Progenitor cell of endocrine pancreas (in vitro differentiated cells): ENCODE measurements around the gene EMX2. TPM values are rescaled to one million over a fixed set of nuclear protein-coding genes. Genes with fewer than 3 reads are reported as not detected.
"Not testable (repeated sequence)": the region's sequence is repeated elsewhere in the genome, so short reads cannot be mapped to it uniquely, and the experiment has no call there.

Experiments used
- DNase-seq: peaks from one replicate; pipeline ENCODE4 v3.0.0; 2021; ENCODE audit warnings: low spot score; ENCODE audit not compliant: unreplicated experiment
- H3K27ac Mint-ChIP-seq: 2 replicates; pipeline ENCODE4 v1.8.0; 2021; ENCODE audit warnings: mild to moderate bottlenecking, moderate library complexity, mixed read lengths
- H3K27me3 Mint-ChIP-seq: 2 replicates; pipeline ENCODE4 v1.8.0; 2021; ENCODE audit warnings: mixed read lengths
- H3K36me3 Mint-ChIP-seq: 2 replicates; pipeline ENCODE4 v1.8.0; 2022; ENCODE audit warnings: mixed read lengths; ENCODE audit not compliant: insufficient read depth
- H3K4me1 Mint-ChIP-seq: 2 replicates; pipeline ENCODE4 v1.8.0; 2021; ENCODE audit warnings: low read depth, mixed read lengths
- H3K4me3 Mint-ChIP-seq: 2 replicates; pipeline ENCODE4 v1.8.0; 2021; ENCODE audit warnings: low read depth, mild to moderate bottlenecking, moderate library complexity, mixed read lengths
- H3K9me3 Mint-ChIP-seq: 2 replicates; pipeline ENCODE4 v1.8.0; 2021; ENCODE audit warnings: low read depth, mixed read lengths
- total RNA-seq: library from RNA; stranded (reverse); gene quantifications from 2 replicates; pipeline ENCODE4 v1.2.1, GENCODE V29; 2021
- TF ChIP-seq, protein P1 (sequence below): fragments of 200-600 bp; sonication (generic); IDR thresholded peaks from one replicate; pipeline ENCODE4 v1.5.0; 2021; ENCODE audit warnings: antibody characterized with exemption, mild to moderate bottlenecking; ENCODE audit not compliant: unreplicated experiment

EMX2 gene
- total RNA-seq, 1 donor from 2014 or later = not detected

DNA sequence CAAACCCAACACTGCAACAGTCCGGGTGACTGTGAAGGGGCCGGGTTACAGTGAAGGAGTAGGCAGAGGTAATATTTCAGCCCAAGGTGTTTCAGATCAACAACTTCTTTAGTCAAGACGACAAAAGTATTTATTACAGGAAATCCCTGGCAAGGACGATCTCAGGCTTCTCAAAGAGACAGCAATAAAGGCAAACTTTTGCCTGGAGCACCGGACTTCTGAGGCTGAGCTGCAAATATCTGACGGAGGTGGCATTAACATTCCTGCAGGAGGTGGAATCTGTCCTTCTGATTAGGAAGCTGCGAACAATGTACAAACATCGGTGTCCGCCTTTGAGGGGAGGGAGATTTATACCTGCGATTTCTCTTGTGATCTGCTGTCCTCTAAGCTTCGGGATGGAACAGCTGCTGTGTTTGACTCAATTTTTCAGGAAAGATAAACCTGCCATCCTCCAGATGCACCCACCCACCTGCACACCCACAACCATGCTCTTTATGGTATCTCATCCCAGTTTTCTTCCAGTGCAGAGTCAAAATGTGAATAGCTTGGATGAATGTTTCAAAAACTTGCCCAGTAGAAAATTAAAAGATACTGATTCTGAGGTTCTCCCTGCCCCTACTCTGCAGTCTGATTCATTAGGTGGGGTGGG, 32.1 kb downstream of the EMX2 start:
- H3K27me3 Mint-ChIP-seq = peaks cover 64% of the 10 kb centered on the region
- TF ChIP-seq, protein P1, sequence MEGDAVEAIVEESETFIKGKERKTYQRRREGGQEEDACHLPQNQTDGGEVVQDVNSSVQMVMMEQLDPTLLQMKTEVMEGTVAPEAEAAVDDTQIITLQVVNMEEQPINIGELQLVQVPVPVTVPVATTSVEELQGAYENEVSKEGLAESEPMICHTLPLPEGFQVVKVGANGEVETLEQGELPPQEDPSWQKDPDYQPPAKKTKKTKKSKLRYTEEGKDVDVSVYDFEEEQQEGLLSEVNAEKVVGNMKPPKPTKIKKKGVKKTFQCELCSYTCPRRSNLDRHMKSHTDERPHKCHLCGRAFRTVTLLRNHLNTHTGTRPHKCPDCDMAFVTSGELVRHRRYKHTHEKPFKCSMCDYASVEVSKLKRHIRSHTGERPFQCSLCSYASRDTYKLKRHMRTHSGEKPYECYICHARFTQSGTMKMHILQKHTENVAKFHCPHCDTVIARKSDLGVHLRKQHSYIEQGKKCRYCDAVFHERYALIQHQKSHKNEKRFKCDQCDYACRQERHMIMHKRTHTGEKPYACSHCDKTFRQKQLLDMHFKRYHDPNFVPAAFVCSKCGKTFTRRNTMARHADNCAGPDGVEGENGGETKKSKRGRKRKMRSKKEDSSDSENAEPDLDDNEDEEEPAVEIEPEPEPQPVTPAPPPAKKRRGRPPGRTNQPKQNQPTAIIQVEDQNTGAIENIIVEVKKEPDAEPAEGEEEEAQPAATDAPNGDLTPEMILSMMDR = no peak
- no peak for DNase-seq
- no peak overlapping the region for H3K27ac Mint-ChIP-seq
- no peaks in the 10 kb centered on the region for H3K9me3 Mint-ChIP-seq
- H3K4me3 Mint-ChIP-seq = no peak overlapping the region
- H3K4me1 Mint-ChIP-seq = peaks cover 8% of the 10 kb centered on the region
- no peaks in the 10 kb centered on the region for H3K36me3 Mint-ChIP-seq

DNA sequence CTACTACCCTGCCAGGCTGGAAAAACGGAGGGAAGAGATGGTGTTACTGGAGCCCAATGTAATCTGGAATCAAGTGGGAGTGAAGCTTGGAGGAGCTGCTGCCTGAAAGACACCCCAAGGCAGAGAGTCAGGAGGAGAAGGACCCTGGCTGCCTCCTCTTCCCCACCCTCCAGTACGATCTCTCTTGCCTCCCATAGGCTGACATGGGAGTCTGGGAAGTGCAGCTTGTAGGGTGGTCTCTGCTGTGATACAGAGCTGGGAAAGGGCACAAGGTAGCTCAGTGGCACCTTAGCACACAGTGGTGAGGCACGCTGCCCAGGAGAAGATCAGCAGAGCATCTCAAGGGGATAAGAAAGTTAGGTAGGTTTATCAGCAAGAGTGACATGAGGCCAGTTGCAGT, 35.9 kb downstream of the EMX2 start:
- H3K4me3 Mint-ChIP-seq = no peak overlapping the region
- H3K9me3 Mint-ChIP-seq = no peaks in the 10 kb centered on the region
- H3K36me3 Mint-ChIP-seq = no peaks in the 10 kb centered on the region
- no peak overlapping the region for H3K27ac Mint-ChIP-seq
- TF ChIP-seq, protein P1 = no peak
- no peak for DNase-seq
- peaks cover 56% of the 10 kb centered on the region for H3K27me3 Mint-ChIP-seq
- H3K4me1 Mint-ChIP-seq = peaks cover 2% of the 10 kb centered on the region

DNA sequence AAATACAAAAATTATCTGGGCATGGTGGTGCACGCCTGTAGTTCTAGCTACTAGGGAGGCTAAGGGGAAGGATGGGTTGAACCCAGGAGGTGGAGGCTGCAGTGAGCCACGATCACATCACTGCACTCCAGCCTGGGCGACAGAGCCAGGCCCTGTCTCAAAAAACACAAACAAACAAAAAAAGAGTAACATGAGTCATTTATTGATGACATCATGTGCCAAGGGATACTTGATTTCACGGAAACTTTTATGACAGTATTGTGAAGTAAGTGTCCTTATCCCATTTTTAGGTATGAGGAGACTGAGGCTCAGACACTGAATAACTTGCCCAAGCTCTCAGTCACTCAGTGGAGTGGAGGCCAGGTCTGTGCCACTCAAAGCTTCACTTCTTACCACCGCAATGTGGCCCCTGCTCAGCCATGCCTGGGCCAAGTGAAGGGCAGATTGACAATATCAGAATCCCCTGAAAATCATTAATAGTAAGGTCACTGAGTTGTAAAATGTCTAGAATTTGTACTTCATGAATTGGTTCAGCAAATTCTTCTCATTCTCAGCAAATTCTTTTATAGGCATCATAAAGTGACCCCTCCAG, 36.5 kb downstream of the EMX2 start:
- Mint-ChIP-seq H3K27me3 (peaks cover 60% of the 10 kb centered on the region), H3K36me3 (no peaks in the 10 kb centered on the region), H3K4me1 (peaks cover 2% of the 10 kb centered on the region), H3K27ac (no peak overlapping the region), H3K9me3 (no peaks in the 10 kb centered on the region), H3K4me3 (no peak overlapping the region)
- TF ChIP-seq, protein P1 = no peak
- DNase-seq = no peak

DNA sequence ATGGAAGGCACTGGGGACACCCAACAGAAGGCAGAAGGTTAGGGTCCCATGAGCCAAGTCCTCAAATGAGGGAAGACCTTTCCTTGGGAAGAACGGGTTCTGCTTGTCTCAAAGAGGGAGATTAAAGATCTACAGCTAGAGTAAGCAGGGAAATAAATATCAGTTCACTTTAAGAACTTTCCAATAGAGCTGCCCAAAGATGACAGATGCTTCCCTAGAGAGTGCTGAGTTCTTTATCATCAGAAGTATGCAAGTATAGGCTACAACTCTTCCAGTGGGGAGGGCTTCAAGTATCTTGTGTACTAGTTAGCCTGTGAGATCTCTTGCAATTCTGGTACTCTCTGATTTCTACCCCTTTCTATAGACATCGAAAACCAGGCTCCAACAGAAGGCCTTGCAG, 39.4 kb downstream of the EMX2 start:
- DNase-seq = no peak
- Mint-ChIP-seq H3K4me1 (no peaks in the 10 kb centered on the region), H3K9me3 (no peaks in the 10 kb centered on the region), H3K27ac (no peak overlapping the region), H3K27me3 (peaks cover 55% of the 10 kb centered on the region), H3K4me3 (no peak overlapping the region), H3K36me3 (no peaks in the 10 kb centered on the region)
- TF ChIP-seq, protein P1 = no peak

DNA sequence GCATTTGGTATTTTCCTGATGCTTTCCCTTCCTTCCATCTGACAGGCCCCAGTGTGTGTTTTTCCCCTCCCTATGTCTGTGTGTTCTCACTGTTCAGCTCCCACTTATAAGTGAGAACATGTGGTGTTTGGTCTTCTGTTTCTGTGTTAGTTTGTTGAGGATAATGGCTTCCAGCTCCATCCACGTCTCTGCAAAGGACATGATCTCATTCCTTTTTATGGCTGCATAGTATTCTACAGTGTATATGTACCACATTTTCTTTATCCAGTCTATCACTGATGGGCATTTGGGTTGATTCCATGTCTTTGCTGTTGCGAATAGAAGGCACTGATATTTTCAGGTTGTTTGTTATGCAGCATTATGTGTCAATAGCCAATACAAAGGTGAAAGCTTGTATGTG, 42.3 kb downstream of the EMX2 start:
- H3K36me3 Mint-ChIP-seq, H3K4me1 Mint-ChIP-seq, DNase-seq, H3K27ac Mint-ChIP-seq, H3K4me3 Mint-ChIP-seq, H3K9me3 Mint-ChIP-seq: not testable (repeated sequence)
- H3K27me3 Mint-ChIP-seq = peaks cover 44% of the 10 kb centered on the region

DNA sequence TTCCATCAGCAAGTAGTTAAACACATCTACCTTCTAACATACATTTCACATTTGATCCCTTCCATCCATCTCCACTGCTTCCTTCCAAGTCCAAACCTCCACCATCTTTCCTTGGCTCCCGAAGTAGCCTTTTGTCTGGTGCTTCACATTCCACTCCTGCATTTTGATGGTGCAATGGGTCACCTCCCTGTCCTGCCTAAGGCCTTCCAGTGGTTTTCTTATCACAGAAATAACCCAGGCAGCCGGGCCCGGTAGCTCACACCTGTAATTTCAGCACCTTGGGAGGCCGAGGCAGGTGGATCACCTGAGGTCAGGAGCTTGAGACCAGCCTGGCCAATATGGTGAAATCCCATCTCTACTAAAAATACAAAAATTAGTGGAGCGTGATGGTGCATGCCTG, 44.5 kb downstream of the EMX2 start:
- no peak overlapping the region for H3K27ac Mint-ChIP-seq
- no peak for DNase-seq
- H3K36me3 Mint-ChIP-seq = no peaks in the 10 kb centered on the region
- TF ChIP-seq, protein P1 = no peak
- no peaks in the 10 kb centered on the region for H3K4me1 Mint-ChIP-seq
- peaks cover 49% of the 10 kb centered on the region for H3K27me3 Mint-ChIP-seq
- no peak overlapping the region for H3K4me3 Mint-ChIP-seq
- H3K9me3 Mint-ChIP-seq = no peaks in the 10 kb centered on the region
